SK-N-SH (cell line): ENCODE results near the gene THTPA. TPM values are rescaled to one million over a fixed set of nuclear protein-coding genes. Genes with fewer than 3 reads are reported as not detected.

Experiments
- CTCF ChIA-PET: fragments of 300-600, 350-600 bp; formaldehyde crosslinking; extraction: SDS; loops from one replicate; lab custom pipeline; 2021; lab: Yijun Ruan, JAX
- POLR2A ChIA-PET: fragments of 350-600 bp; sonication (Branson Sonifier 250); formaldehyde crosslinking; extraction: SDS; loops from one replicate; lab custom pipeline; 2020; ENCODE audit warnings: antibody characterized with exemption, inconsistent platforms; lab: Yijun Ruan, JAX
- DNase-seq: peaks from one replicate; pipeline ENCODE4 v3.0.0; 2012
- H2AFZ ChIP-seq: fragments of 200-600 bp; sonication (generic); 2 replicates; pipeline ENCODE4 v1.8.1; 2016; ENCODE audit warnings: antibody characterized with exemption, mild to moderate bottlenecking, low read depth
- H3F3A ChIP-seq: fragments of 200-600 bp; sonication (generic); replicated peaks from 2 replicates; pipeline ENCODE3; 2016; ENCODE audit warnings: antibody characterized with exemption, mild to moderate bottlenecking; ENCODE audit not compliant: insufficient read depth
- H3K27ac ChIP-seq, 2 experiments: fragments of 200-500 bp in 1 of 2; fragments of 200-600 bp in 1 of 2; sonication (Bioruptor generic) in 1 of 2; sonication (generic), shearing (Covaris generic) in 1 of 2; 2 replicates each; pipeline versions ENCODE4 v1.5.1 to v1.6.1; 2014 to 2016; ENCODE audit warnings: low read depth in 2 of 2, inconsistent platforms in 1 of 2, low read length in 1 of 2, mild to moderate bottlenecking in 1 of 2, mixed read lengths in 1 of 2
- H3K27me3 ChIP-seq: fragments of 200-600 bp; sonication (generic), shearing (Covaris generic); 2 replicates; pipeline ENCODE4 v1.6.1; 2016; ENCODE audit warnings: mixed run types; ENCODE audit not compliant: insufficient read depth
- H3K36me3 ChIP-seq, 2 experiments: fragments of 200-500 bp in 1 of 2; fragments of 200-600 bp in 1 of 2; sonication (Bioruptor generic) in 1 of 2; sonication (generic) in 1 of 2; replicated peaks in 1 of 2; 2 replicates each; pipeline versions ENCODE3 to v1.5.1; 2014 to 2016; ENCODE audit warnings: low read length in 1 of 2, mild to moderate bottlenecking in 1 of 2; ENCODE audit not compliant: insufficient read depth in 2 of 2, control insufficient read depth in 1 of 2
- H3K4me1 ChIP-seq, 2 experiments: fragments of 200-500 bp in 1 of 2; fragments of 200-600 bp in 1 of 2; sonication (Bioruptor generic) in 1 of 2; sonication (generic), shearing (Covaris generic) in 1 of 2; 2 replicates each; pipeline versions ENCODE4 v1.5.1 to v1.6.1; 2014 to 2016; ENCODE audit warnings: low read depth in 1 of 2, low read length in 1 of 2, mixed run types in 1 of 2; ENCODE audit not compliant: insufficient read depth in 2 of 2, control insufficient read depth in 1 of 2
- H3K4me2 ChIP-seq: fragments of 200-600 bp; sonication (generic), shearing (Covaris generic); 2 replicates; pipeline ENCODE4 v1.6.1; 2017; ENCODE audit warnings: mixed run types
- H3K4me3 ChIP-seq, 2 experiments: fragments of 200-500 bp in 1 of 2; fragments of 200-600 bp in 1 of 2; sonication (Bioruptor generic) in 1 of 2; sonication (generic), shearing (Covaris generic) in 1 of 2; 2 replicates each; pipeline versions ENCODE4 v1.5.1 to v1.8.1; 2014 to 2016; ENCODE audit warnings: low read depth in 2 of 2, inconsistent platforms in 1 of 2, low read length in 1 of 2, mild to moderate bottlenecking in 1 of 2, mixed read lengths in 1 of 2, moderate library complexity in 1 of 2
- H3K79me2 ChIP-seq: fragments of 200-600 bp; sonication (generic); 2 replicates; pipeline ENCODE4 v1.8.1; 2017; ENCODE audit warnings: mild to moderate bottlenecking; ENCODE audit not compliant: insufficient read depth
- H3K9ac ChIP-seq: fragments of 200-600 bp; sonication (generic); 2 replicates; pipeline ENCODE4 v1.6.1; 2017; ENCODE audit warnings: mixed run types
- H3K9me2 ChIP-seq: fragments of 200-600 bp; sonication (generic); 2 replicates; pipeline ENCODE4 v1.6.1; 2017; ENCODE audit warnings: mixed run types
- H3K9me3 ChIP-seq: fragments of 200-600 bp; sonication (generic); 2 replicates; pipeline ENCODE4 v1.6.1; 2017; ENCODE audit warnings: mixed run types, mild to moderate bottlenecking, moderate library complexity
- H4K20me1 ChIP-seq: fragments of 200-600 bp; sonication (generic); 2 replicates; pipeline ENCODE4 v1.6.1; 2017; ENCODE audit warnings: mild to moderate bottlenecking, mixed run types; ENCODE audit not compliant: insufficient read depth
- ELF1 ChIP-seq: IDR thresholded peaks from 2 replicates; pipeline ENCODE4 v1.4.0; 2012
- EP300 ChIP-seq, 2 experiments: IDR thresholded peaks; 2 replicates each; pipeline versions ENCODE4 v1.4.0 to v1.6.1; 2012; ENCODE audit warnings: borderline replicate concordance in 1 of 2, low read depth in 1 of 2, low read length in 1 of 2
- GABPA ChIP-seq: IDR thresholded peaks from 2 replicates; pipeline ENCODE4 v1.4.0; 2012; ENCODE audit warnings: low read depth, mild to moderate bottlenecking
- GATA2 ChIP-seq: sonication (generic); formaldehyde crosslinking; IDR thresholded peaks from 2 replicates; pipeline ENCODE4 v1.5.0; 2020; ENCODE audit warnings: mild to moderate bottlenecking, missing genetic modification reagents
- RCOR1 ChIP-seq: fragments of 150-350 bp; IDR thresholded peaks from 2 replicates; pipeline ENCODE4 v1.6.1; 2017; ENCODE audit warnings: antibody characterized with exemption, low read length
- REST ChIP-seq: IDR thresholded peaks from 2 replicates; pipeline ENCODE4 v1.6.1; 2012; ENCODE audit warnings: mild to moderate bottlenecking, low read depth, low read length, moderate library complexity
- RXRA ChIP-seq: IDR thresholded peaks from 2 replicates; pipeline ENCODE4 v1.4.0; 2012; ENCODE audit warnings: low read depth, mild to moderate bottlenecking, borderline replicate concordance
- SIN3A ChIP-seq: IDR thresholded peaks from 2 replicates; pipeline ENCODE4 v1.6.1; 2012; ENCODE audit warnings: low read depth, mild to moderate bottlenecking, low read length, moderate library complexity, borderline replicate concordance
- TCF12 ChIP-seq: IDR thresholded peaks from 2 replicates; pipeline ENCODE4 v1.4.0; 2012
- WGBS: methylation state at CpG from one replicate; pipeline ENCODE4 v1.1.6; 2017; ENCODE audit warnings: low lambda C conversion rate; 5-methylcytosine and 5-hydroxymethylcytosine counted together
- polyA plus RNA-seq, 3 experiments: library from polyadenylated mRNA; depleted of rRNA; stranded (reverse); fragments of >200 nt; gene quantifications; 2 replicates each; pipeline ENCODE4 v1.2.3, GENCODE V29; 2012
- TF ChIP-seq, protein P1 (sequence below): IDR thresholded peaks from 2 replicates; pipeline ENCODE4 v1.4.0; 2012; ENCODE audit warnings: low read depth, borderline replicate concordance
- TF ChIP-seq, protein P2 (sequence below): IDR thresholded peaks from 2 replicates; pipeline ENCODE4 v1.4.0; 2012; ENCODE audit warnings: low read depth, borderline replicate concordance
- TF ChIP-seq, protein P3 (sequence below): fragments of 200-600 bp; sonication (generic); IDR thresholded peaks from 2 replicates; pipeline ENCODE4 v1.6.1; 2017; ENCODE audit warnings: antibody characterized with exemption, mild to moderate bottlenecking, moderate library complexity

Gene THTPA
- polyA plus RNA-seq, 1 of the 3 experiments (the other 2 are of a cell fraction): 16.3 TPM

DNA sequence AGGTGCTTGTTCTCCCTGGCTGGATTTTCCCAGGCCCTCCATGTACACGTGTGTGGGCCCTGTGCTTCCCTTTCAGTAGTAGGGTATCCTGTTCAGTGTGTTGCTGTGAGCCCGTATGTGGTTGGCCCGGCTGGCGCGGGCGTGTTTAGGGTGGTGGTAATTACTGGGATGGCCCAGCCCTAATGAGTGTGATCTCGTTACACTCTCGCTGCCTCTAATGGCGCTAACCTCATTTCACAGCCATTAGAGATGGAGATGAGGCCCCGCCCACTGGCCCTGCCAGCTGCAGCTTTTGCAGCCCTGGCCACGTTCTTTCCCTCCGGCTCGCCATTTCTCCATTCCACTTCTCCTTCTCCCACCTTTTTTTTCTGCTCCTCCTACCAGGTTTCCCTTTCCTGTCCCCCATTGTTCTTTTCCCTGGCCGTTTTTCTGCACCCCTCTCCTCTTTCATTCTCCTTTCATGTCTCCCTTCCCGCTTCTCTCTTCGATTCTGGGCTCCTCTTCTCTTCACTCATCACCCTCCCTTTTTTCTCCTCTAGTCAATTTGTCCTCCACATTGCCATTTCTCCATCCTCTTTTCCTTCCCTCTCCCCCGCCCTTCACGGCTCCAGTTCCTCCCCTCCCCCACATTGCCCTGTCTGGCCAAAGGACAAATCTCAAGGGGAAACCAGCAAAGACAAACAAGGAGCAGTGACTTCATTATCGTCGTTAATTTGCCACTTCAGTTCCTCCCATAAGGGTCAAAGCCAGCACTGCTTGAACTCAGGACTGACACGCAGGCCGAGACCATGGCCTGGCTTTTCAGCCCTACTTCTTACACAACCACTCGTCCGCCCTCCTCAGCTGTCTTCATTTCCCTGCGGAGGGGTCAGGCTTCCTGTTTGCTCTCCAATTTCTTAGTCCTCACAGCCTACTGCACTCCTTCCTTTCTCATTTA is 11.3 kb upstream of the THTPA start:
- 83% methylated on average over 25 of the region's 25 CpGs for WGBS
- peaks cover 0 to 16% of the 10 kb centered on the region in 2 experiments; a peak in 2 of 4 replicates for H3K4me1 ChIP-seq
- ChIA-PET POLR2A (interaction anchor here (1.0 kb wide), 1 partner anchor 9 kb away, joined by 3 read pairs; no protein-coding TSS in a partner anchor), CTCF (interaction anchor here (6.0 to 11.3 kb wide), 3 partner anchors 14 to 65 kb away, joined by 87 to 276 read pairs (median 136); partner anchors contain the start of gene THTPA)
- H4K20me1 ChIP-seq: no peaks in the 10 kb centered on the region
- TF ChIP-seq RCOR1 (no peak), REST (no peak), RXRA (no peak), GABPA (no peak), GATA2 (CRISPR knock-in tag) (no peak)
- TF ChIP-seq, protein P1, sequence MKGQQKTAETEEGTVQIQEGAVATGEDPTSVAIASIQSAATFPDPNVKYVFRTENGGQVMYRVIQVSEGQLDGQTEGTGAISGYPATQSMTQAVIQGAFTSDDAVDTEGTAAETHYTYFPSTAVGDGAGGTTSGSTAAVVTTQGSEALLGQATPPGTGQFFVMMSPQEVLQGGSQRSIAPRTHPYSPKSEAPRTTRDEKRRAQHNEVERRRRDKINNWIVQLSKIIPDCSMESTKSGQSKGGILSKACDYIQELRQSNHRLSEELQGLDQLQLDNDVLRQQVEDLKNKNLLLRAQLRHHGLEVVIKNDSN: no peak
- peak overlapping the region in 1 of 2 experiments; percentile 29; a peak in 1 of 4 replicates for H3K27ac ChIP-seq
- no peaks in the 10 kb centered on the region for H3F3A ChIP-seq
- H3K27me3 ChIP-seq: no peaks in the 10 kb centered on the region
- no peak overlapping the region for H2AFZ ChIP-seq
- H3K79me2 ChIP-seq: no peaks in the 10 kb centered on the region
- H3K36me3 ChIP-seq: peaks cover 0 to 6% of the 10 kb centered on the region in 2 experiments
- H3K9me2 ChIP-seq: no peaks in the 10 kb centered on the region
- H3K9me3 ChIP-seq: no peaks in the 10 kb centered on the region
- DNase-seq: no peak
- H3K4me2 ChIP-seq: no peak overlapping the region
- no peak overlapping the region for H3K4me3 ChIP-seq
- H3K9ac ChIP-seq: no peak overlapping the region

DNA sequence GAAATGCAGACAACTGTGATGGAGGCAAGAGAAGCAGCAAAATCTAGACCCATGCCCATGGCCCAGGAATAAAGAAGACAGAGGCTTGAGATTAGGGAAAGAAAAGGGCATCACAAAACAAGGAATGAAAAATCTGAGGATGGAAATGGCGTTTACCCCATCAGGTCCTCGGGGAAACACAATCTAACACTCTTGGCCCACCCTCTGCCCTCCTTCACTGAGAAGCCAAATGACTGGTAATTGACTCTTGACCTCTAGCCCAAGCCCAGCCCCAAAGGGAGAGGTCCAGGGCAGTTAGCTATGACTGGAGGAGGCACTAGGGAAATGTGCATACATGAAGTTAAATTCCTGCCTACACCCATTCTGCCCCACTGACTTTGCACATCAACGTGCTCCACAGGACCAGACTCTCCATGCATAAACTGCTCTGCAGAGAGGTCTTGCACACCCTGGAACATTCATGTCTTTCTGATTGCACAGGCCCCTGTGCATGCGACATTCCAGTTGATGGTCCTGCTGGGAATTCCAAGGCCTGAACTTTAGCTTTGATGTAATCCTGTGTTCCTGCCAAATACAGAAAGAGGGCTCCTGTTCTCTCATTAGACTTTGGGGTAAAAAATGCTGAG is 10.2 kb upstream of the THTPA start:
- Histone ChIP-seq H3K4me1 (peaks cover 0 to 25% of the 10 kb centered on the region in 2 experiments; a peak in 2 of 4 replicates), H3K9me2 (no peaks in the 10 kb centered on the region), H3K79me2 (no peaks in the 10 kb centered on the region), H3K27me3 (no peaks in the 10 kb centered on the region), H3F3A (no peaks in the 10 kb centered on the region), H3K4me3 (no peak overlapping the region), H3K9ac (no peak overlapping the region), H3K36me3 (peaks cover 0 to 6% of the 10 kb centered on the region in 2 experiments), H3K9me3 (no peaks in the 10 kb centered on the region), H4K20me1 (no peaks in the 10 kb centered on the region), H2AFZ (no peak overlapping the region), H3K4me2 (no peak overlapping the region), H3K27ac (no peak overlapping the region)
- 86% methylated on average over 4 of the region's 4 CpGs for WGBS
- CTCF ChIA-PET: interaction anchor here (0.9 to 11.3 kb wide), 4 partner anchors 15 to 66 kb away, joined by 3 to 276 read pairs (median 46); no protein-coding TSS in a partner anchor
- no peak for DNase-seq
- POLR2A ChIA-PET: interaction anchor here (1.0 kb wide), 1 partner anchor 8 kb away, joined by 3 read pairs; no protein-coding TSS in a partner anchor
- TF ChIP-seq RXRA: no peak
- TF ChIP-seq TCF12: no peak
- TF ChIP-seq, protein P2, sequence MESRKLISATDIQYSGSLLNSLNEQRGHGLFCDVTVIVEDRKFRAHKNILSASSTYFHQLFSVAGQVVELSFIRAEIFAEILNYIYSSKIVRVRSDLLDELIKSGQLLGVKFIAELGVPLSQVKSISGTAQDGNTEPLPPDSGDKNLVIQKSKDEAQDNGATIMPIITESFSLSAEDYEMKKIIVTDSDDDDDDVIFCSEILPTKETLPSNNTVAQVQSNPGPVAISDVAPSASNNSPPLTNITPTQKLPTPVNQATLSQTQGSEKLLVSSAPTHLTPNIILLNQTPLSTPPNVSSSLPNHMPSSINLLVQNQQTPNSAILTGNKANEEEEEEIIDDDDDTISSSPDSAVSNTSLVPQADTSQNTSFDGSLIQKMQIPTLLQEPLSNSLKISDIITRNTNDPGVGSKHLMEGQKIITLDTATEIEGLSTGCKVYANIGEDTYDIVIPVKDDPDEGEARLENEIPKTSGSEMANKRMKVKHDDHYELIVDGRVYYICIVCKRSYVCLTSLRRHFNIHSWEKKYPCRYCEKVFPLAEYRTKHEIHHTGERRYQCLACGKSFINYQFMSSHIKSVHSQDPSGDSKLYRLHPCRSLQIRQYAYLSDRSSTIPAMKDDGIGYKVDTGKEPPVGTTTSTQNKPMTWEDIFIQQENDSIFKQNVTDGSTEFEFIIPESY: no peak
- no peak for TF ChIP-seq SIN3A
- no peak for TF ChIP-seq ELF1
- TF ChIP-seq, protein P1: no peak
- TF ChIP-seq, protein P3, sequence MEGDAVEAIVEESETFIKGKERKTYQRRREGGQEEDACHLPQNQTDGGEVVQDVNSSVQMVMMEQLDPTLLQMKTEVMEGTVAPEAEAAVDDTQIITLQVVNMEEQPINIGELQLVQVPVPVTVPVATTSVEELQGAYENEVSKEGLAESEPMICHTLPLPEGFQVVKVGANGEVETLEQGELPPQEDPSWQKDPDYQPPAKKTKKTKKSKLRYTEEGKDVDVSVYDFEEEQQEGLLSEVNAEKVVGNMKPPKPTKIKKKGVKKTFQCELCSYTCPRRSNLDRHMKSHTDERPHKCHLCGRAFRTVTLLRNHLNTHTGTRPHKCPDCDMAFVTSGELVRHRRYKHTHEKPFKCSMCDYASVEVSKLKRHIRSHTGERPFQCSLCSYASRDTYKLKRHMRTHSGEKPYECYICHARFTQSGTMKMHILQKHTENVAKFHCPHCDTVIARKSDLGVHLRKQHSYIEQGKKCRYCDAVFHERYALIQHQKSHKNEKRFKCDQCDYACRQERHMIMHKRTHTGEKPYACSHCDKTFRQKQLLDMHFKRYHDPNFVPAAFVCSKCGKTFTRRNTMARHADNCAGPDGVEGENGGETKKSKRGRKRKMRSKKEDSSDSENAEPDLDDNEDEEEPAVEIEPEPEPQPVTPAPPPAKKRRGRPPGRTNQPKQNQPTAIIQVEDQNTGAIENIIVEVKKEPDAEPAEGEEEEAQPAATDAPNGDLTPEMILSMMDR: no peak
- no peak for TF ChIP-seq EP300 (IDR thresholded peaks at IDR 0.05; ENCODE audit: borderline replicate concordance in 1 of 2, low read depth in 1 of 2, low read length in 1 of 2)
